ENCODE results near the gene CEP89. TPM values are rescaled to one million over a fixed set of nuclear protein-coding genes. Genes with fewer than 3 reads are reported as not detected.

Gene CEP89
- total RNA-seq, 1 experiment from 2014 or later: 39.9 TPM

- in situ Hi-C loops (cut with HindIII; ENCODE audit: low pct_unique_long_range_greater_than_20kb, low sequenced_read_pairs): no loop called here
- H3K4me1 ChIP-seq (ENCODE audit: control insufficient read depth, insufficient read depth, low read length): no peaks in the 10 kb centered on the region
- TF ChIP-seq TCF7L2 (IDR thresholded peaks at IDR 0.05; ENCODE audit: low read depth, low read length) (no peak), POLR2AphosphoS5 (IDR thresholded peaks at IDR 0.05; ENCODE audit: low read depth, low read length) (no peak), SIN3A (IDR thresholded peaks at IDR 0.05; ENCODE audit: borderline replicate concordance, insufficient read depth, low read depth, low read length) (no peak), REST (IDR thresholded peaks at IDR 0.05; ENCODE audit: insufficient read depth in 1 of 2, low read depth in 2 of 2, low read length in 1 of 2) (no peak), CTCF (IDR thresholded peaks at IDR 0.05) (no peak)
- H3K9me3 ChIP-seq (ENCODE audit: control insufficient read depth, insufficient read depth, low read depth, low read length): no peaks in the 10 kb centered on the region
- no TSS peak for BruUV-seq (replicated peaks)
- ChIA-PET CTCF (no interaction called here), POLR2A (no interaction called here)
- H3K4me3 ChIP-seq (ENCODE audit: low read depth in 2 of 2, low read length in 2 of 2): no peak overlapping the region
- intact Hi-C loops (cut with micrococcal nuclease; ENCODE audit: unreplicated experiment): no loop called here
- H3K27me3 ChIP-seq (ENCODE audit: control insufficient read depth, insufficient read depth, low read length): no peaks in the 10 kb centered on the region
- no peak for ATAC-seq
- no peak overlapping the region for H3K27ac ChIP-seq (ENCODE audit: low read length)
- H3K36me3 ChIP-seq (ENCODE audit: control insufficient read depth, insufficient read depth, low read length): no peaks in the 10 kb centered on the region
- DNase-seq (ENCODE audit: low read depth, low spot score): no peak
Measured at GRCh38 chr19:32859591-32859990, 112.2 kb downstream of the CEP89 start.

- H3K4me3 ChIP-seq (ENCODE audit: low read depth in 2 of 2, low read length in 2 of 2): no peak overlapping the region
- no peak overlapping the region for H3K27ac ChIP-seq (ENCODE audit: low read length)
- ChIA-PET POLR2A (no interaction called here), CTCF (no interaction called here)
- BruUV-seq (replicated peaks): no TSS peak
- ATAC-seq (no peak), DNase-seq (ENCODE audit: low read depth, low spot score) (no peak)
- no peaks in the 10 kb centered on the region for H3K9me3 ChIP-seq (ENCODE audit: control insufficient read depth, insufficient read depth, low read depth, low read length)
- in situ Hi-C loops (cut with HindIII; ENCODE audit: low pct_unique_long_range_greater_than_20kb, low sequenced_read_pairs) (no loop called here), intact Hi-C loops (cut with micrococcal nuclease; ENCODE audit: unreplicated experiment) (no loop called here)
- no peaks in the 10 kb centered on the region for H3K27me3 ChIP-seq (ENCODE audit: control insufficient read depth, insufficient read depth, low read length)
- H3K4me1 ChIP-seq (ENCODE audit: control insufficient read depth, insufficient read depth, low read length): no peaks in the 10 kb centered on the region
- H3K36me3 ChIP-seq (ENCODE audit: control insufficient read depth, insufficient read depth, low read length): no peaks in the 10 kb centered on the region
- TF ChIP-seq TCF7L2 (IDR thresholded peaks at IDR 0.05; ENCODE audit: low read depth, low read length) (no peak), CTCF (IDR thresholded peaks at IDR 0.05) (no peak), SIN3A (IDR thresholded peaks at IDR 0.05; ENCODE audit: borderline replicate concordance, insufficient read depth, low read depth, low read length) (no peak), REST (IDR thresholded peaks at IDR 0.05; ENCODE audit: insufficient read depth in 1 of 2, low read depth in 2 of 2, low read length in 1 of 2) (no peak), POLR2AphosphoS5 (IDR thresholded peaks at IDR 0.05; ENCODE audit: low read depth, low read length) (no peak)
Measured at GRCh38 chr19:32858559-32858958, 113.2 kb downstream of the CEP89 start.
